ENCODE measurements around the gene PDZK1IP1.
"Not testable (repeated sequence)": the region's sequence is repeated elsewhere in the genome, so short reads cannot be mapped to it uniquely, and the experiment has no call there.

The PDZK1IP1 gene

DNA sequence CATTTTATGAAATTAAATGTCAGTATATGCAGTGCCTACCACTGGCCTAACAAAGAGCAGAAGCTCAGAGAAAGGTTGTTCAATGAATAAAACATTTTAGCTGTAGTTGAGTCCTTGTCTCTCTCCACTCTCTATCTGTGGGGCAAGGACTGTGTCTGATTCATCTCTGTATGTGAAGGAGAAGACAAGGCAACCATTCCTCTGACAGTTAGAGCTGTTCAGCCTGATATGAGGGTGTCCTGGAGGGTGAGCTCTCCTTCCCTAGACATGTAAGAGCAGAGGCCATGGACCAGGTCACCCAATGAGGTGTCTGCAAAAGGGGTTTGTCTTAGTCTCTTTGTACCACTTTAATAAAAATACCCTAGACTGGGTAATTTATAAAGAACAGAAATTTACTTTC, 4.5 kb upstream of the PDZK1IP1 start:
- Histone ChIP-seq H3K36me3 (ENCODE audit: low read length) (no peaks in the 10 kb centered on the region), H3K4me3 (ENCODE audit: insufficient read depth, low read length, poor library complexity, severe bottlenecking) (no peak overlapping the region), H3K9ac (ENCODE audit: low read length) (no peak overlapping the region), H3K4me2 (ENCODE audit: low read depth, low read length, poor library complexity, severe bottlenecking) (no peak overlapping the region), H3F3A (ENCODE audit: insufficient read depth) (no peaks in the 10 kb centered on the region), H3K9me2 (replicated peaks; ENCODE audit: insufficient read depth, low read length) (no peaks in the 10 kb centered on the region), H3K79me2 (ENCODE audit: insufficient read depth, low read length) (no peaks in the 10 kb centered on the region), H2AFZ (ENCODE audit: low read depth, low read length, severe bottlenecking) (no peak overlapping the region), H3K27ac (ENCODE audit: low read depth, low read length) (no peak overlapping the region), H3K9me3 (ENCODE audit: insufficient read depth, low read length) (no peaks in the 10 kb centered on the region), H4K20me1 (ENCODE audit: low read depth, low read length) (no peaks in the 10 kb centered on the region), H3K27me3 (ENCODE audit: low read length) (no peaks in the 10 kb centered on the region)
- TF ChIP-seq, protein P1, sequence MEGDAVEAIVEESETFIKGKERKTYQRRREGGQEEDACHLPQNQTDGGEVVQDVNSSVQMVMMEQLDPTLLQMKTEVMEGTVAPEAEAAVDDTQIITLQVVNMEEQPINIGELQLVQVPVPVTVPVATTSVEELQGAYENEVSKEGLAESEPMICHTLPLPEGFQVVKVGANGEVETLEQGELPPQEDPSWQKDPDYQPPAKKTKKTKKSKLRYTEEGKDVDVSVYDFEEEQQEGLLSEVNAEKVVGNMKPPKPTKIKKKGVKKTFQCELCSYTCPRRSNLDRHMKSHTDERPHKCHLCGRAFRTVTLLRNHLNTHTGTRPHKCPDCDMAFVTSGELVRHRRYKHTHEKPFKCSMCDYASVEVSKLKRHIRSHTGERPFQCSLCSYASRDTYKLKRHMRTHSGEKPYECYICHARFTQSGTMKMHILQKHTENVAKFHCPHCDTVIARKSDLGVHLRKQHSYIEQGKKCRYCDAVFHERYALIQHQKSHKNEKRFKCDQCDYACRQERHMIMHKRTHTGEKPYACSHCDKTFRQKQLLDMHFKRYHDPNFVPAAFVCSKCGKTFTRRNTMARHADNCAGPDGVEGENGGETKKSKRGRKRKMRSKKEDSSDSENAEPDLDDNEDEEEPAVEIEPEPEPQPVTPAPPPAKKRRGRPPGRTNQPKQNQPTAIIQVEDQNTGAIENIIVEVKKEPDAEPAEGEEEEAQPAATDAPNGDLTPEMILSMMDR (IDR thresholded peaks at IDR 0.05; ENCODE audit: insufficient read depth, low read length, poor library complexity, severe bottlenecking): no peak
- no peak for TF ChIP-seq EZH2phosphoT487 (conservative IDR thresholded peaks at IDR 0.05; ENCODE audit: low read length)

DNA sequence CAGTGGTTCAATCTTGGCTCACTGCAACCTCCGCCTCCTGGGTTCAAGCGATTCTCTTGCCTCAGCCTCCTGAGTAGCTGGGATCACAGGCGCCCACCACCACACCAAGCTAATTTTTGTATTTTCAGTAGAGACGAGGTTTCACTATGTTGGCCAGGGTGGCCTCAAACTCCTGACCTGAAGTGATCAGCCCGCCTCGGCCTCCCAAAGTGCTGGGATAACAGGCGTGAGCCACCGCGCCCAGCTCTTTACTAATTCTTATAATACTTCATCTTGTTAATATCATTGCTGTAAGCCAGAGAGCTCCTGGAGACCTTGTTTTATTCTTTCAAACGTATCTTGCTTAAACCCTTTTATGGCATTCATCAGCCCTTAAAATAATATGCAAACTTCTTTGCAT, 3.7 kb upstream of the PDZK1IP1 start:
- not testable (repeated sequence) for H3K27me3 ChIP-seq (ENCODE audit: low read length); H3K4me3 ChIP-seq (ENCODE audit: insufficient read depth, low read length, poor library complexity, severe bottlenecking); H3F3A ChIP-seq (ENCODE audit: insufficient read depth); H3K36me3 ChIP-seq (ENCODE audit: low read length); H2AFZ ChIP-seq (ENCODE audit: low read depth, low read length, severe bottlenecking); H3K9me2 ChIP-seq (replicated peaks; ENCODE audit: insufficient read depth, low read length); H3K9me3 ChIP-seq (ENCODE audit: insufficient read depth, low read length); H4K20me1 ChIP-seq (ENCODE audit: low read depth, low read length); H3K9ac ChIP-seq (ENCODE audit: low read length); H3K79me2 ChIP-seq (ENCODE audit: insufficient read depth, low read length); H3K27ac ChIP-seq (ENCODE audit: low read depth, low read length); H3K4me2 ChIP-seq (ENCODE audit: low read depth, low read length, poor library complexity, severe bottlenecking)

DNA sequence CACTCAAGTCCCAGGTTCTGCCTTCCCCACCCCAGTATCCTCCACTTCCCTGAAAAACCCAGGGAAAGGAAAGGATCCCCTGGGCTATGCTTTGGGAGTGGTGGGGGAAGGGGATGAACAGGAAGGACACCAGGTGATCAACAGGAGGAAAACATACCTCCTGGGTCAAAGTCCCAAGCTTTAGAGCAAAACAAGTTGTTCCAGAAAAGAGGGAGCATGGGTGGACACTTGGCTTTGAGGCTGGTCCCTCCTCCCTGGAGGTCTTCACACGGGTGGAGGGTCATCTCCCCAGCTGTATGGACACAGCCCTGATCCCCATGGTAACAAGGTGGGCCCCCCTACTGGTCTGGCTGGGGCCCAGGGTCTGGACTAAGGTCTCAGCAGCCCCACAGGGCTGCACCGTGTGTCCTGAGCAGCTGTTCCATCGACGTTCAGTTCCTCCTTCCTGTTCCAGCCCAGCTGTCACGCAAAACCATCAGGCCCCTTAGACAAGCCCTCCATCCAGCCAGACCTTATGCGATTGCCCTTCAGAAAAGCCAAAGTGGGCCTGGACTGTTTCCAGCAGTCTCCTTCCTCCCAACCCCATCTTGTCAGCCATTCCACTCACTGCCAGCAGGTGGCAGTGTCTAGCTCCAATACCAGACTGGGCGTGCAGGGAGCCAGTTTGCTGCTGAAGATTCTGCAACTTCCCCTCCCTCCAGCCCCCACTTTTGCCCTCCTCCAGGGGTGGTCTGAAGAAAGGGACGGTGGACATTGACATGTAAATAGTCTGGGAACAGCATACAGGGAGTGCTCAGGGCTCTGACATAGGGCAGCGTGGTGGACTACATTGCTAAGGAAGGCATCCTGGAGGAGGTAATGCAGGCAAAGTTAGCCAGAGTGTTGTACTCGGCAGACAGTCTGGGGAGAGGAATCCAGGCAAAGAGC, 2.9 kb upstream of the PDZK1IP1 start:
- no peak overlapping the region for H2AFZ ChIP-seq (ENCODE audit: low read depth, low read length, severe bottlenecking)

More for the DNA sequence above, 2.9 kb upstream of the PDZK1IP1 start:
- no peaks in the 10 kb centered on the region for H3K9me2 ChIP-seq (replicated peaks; ENCODE audit: insufficient read depth, low read length)
- H3K9ac ChIP-seq (ENCODE audit: low read length): no peak overlapping the region
- no peak overlapping the region for H3K4me3 ChIP-seq (ENCODE audit: insufficient read depth, low read length, poor library complexity, severe bottlenecking)
- H3K79me2 ChIP-seq (ENCODE audit: insufficient read depth, low read length): no peaks in the 10 kb centered on the region
- no peak overlapping the region for H3K4me2 ChIP-seq (ENCODE audit: low read depth, low read length, poor library complexity, severe bottlenecking)
- no peaks in the 10 kb centered on the region for H4K20me1 ChIP-seq (ENCODE audit: low read depth, low read length)
- H3K36me3 ChIP-seq (ENCODE audit: low read length): no peaks in the 10 kb centered on the region
- H3K27me3 ChIP-seq (ENCODE audit: low read length): no peaks in the 10 kb centered on the region
- H3K9me3 ChIP-seq (ENCODE audit: insufficient read depth, low read length): no peaks in the 10 kb centered on the region
- H3K27ac ChIP-seq (ENCODE audit: low read depth, low read length): no peak overlapping the region
- H3F3A ChIP-seq (ENCODE audit: insufficient read depth): no peaks in the 10 kb centered on the region
- TF ChIP-seq EZH2phosphoT487 (conservative IDR thresholded peaks at IDR 0.05; ENCODE audit: low read length): no peak
- TF ChIP-seq, protein P1 (IDR thresholded peaks at IDR 0.05; ENCODE audit: insufficient read depth, low read length, poor library complexity, severe bottlenecking): peak; percentile 80

All from SU-DHL-6 (cell line).